Neural crest cell (in vitro differentiated cells): Measurements from ENCODE around the gene TAF6. TPM values are rescaled to one million over a fixed set of nuclear protein-coding genes. Genes with fewer than 3 reads are reported as not detected.
A peak's percentile ranks its signal among the peaks of the same experiment; 100 is the strongest.

Experiments used
- DNase-seq: peaks from one replicate; pipeline ENCODE4 v3.0.0; 2021; ENCODE audit warnings: low read depth, mixed read lengths, low spot score
- H3K27ac Mint-ChIP-seq: one replicate; pipeline ENCODE4 v1.8.0; 2021; ENCODE audit warnings: mild to moderate bottlenecking, mixed read lengths; ENCODE audit not compliant: unreplicated experiment
- H3K27me3 Mint-ChIP-seq: 2 replicates; pipeline ENCODE4 v1.8.0; 2021; ENCODE audit warnings: low read depth, mild to moderate bottlenecking, mixed read lengths
- H3K36me3 Mint-ChIP-seq: 2 replicates; pipeline ENCODE4 v1.8.0; 2021; ENCODE audit warnings: low read depth, mild to moderate bottlenecking, mixed read lengths
- H3K4me1 Mint-ChIP-seq: 2 replicates; pipeline ENCODE4 v1.8.0; 2021; ENCODE audit warnings: mixed read lengths
- H3K4me3 Mint-ChIP-seq: one replicate; pipeline ENCODE4 v1.8.0; 2021; ENCODE audit warnings: mild to moderate bottlenecking, mixed read lengths
- H3K9me3 Mint-ChIP-seq: 2 replicates; pipeline ENCODE4 v1.8.0; 2021; ENCODE audit warnings: mixed read lengths
- total RNA-seq: library from RNA; stranded (reverse); gene quantifications from 2 replicates; pipeline ENCODE4 v1.2.1, GENCODE V29; 2021
- TF ChIP-seq, protein P1 (sequence below): fragments of 200-600 bp; sonication (generic); conservative IDR thresholded peaks from 2 replicates; pipeline ENCODE4 v1.5.0; 2021; ENCODE audit warnings: antibody characterized with exemption, mild to moderate bottlenecking

TAF6 gene
- total RNA-seq, 1 donor from 2014 or later, result 88.9 TPM

DNA sequence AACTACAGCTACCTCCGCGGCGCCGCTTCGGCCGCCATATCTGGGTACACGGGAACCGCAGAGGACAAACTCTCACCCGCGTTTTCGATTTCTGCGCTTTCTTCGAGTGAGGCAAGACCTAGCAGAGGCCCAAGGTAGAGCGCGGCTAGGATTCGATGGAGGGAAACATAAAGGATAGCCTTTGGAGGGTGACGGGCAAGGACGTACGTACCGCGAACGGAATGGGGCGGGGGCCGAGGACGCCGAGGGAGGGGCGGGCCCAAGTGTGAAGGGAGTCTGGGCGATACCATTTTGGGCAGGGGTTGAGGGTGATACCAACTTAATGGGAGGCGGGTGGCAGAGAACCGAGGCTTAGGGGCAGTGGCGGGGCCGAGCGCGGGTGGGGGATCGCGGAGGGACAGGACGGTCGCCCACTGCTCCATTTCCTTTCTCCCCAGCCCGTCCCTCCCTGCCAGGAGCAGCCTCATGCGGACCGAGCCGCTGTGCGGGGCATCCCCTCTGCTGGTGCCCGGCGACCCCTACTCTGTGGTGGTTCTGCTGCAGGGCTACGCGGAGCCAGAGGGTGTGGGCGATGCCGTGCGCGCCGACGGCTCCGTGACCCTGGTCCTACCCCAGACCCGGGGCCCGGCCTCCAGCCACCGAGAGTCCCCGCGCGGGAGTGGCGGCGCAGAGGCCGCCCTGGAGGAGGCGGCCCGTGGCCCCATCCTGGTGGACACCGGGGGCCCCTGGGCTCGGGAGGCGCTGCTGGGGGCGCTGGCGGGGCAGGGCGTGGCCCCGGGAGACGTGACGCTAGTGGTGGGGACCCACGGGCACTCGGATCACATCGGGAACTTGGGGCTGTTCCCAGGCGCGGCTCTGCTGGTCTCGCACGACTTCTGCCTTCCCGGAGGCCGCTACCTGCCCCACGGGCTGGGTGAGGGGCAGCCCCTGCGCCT is 8.0 kb upstream of the TAF6 start, which contains the start of gene MBLAC1:
Gene MBLAC1 (plus strand): TSS at position 37 of the 935 bp plus-strand sequence. CDS start 429 bp downstream, at position 466.
- TF ChIP-seq, protein P1, sequence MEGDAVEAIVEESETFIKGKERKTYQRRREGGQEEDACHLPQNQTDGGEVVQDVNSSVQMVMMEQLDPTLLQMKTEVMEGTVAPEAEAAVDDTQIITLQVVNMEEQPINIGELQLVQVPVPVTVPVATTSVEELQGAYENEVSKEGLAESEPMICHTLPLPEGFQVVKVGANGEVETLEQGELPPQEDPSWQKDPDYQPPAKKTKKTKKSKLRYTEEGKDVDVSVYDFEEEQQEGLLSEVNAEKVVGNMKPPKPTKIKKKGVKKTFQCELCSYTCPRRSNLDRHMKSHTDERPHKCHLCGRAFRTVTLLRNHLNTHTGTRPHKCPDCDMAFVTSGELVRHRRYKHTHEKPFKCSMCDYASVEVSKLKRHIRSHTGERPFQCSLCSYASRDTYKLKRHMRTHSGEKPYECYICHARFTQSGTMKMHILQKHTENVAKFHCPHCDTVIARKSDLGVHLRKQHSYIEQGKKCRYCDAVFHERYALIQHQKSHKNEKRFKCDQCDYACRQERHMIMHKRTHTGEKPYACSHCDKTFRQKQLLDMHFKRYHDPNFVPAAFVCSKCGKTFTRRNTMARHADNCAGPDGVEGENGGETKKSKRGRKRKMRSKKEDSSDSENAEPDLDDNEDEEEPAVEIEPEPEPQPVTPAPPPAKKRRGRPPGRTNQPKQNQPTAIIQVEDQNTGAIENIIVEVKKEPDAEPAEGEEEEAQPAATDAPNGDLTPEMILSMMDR, result peak; percentile 13
- Mint-ChIP-seq H3K36me3 (no peaks in the 10 kb centered on the region), H3K4me1 (peaks cover 29% of the 10 kb centered on the region), H3K27me3 (peaks cover 13% of the 10 kb centered on the region), H3K9me3 (no peaks in the 10 kb centered on the region), H3K4me3 (peak within 1 kb of the TSS; percentile 100), H3K27ac (peak within 1 kb of the TSS; percentile 100)
- peak; percentile 96 for DNase-seq

DNA sequence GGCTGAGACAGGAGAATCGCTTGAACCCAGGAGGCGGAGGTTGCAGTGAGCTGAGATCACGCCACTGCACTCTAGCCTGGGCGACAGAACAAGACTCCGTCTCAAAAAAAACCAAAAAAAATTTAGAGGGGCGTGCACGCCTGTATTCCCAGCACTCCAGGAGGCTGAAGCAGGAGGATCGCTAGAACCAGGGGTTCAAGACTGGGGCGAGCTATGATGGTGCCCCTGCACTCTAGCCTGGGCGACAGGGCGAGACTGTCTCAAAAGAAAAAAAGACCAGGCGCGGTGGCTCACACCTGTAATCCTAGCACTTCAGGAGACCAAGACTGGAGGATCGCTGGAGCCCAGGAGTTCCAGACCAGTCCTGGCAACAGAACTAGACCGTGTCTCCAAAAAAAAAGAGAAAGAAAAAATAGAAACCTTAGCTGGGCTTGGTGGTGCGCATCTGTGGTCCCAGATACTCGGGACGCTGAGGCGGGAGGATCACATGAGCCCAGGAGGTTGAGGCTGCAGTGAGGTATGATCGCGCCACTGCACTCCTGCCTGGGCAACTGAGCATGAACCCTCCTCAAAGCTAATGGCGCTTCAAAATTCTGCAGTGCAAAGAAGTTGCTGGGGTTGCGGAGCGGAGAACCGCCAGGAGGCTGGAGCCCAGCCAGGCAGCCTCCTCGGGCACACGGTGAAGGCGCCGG is 7.2 kb upstream of the TAF6 start:
- Mint-ChIP-seq H3K36me3 (no peaks in the 10 kb centered on the region), H3K9me3 (no peaks in the 10 kb centered on the region), H3K27ac (peak overlapping the region; percentile 100), H3K4me1 (peaks cover 32% of the 10 kb centered on the region), H3K27me3 (peaks cover 13% of the 10 kb centered on the region), H3K4me3 (peak overlapping the region; percentile 100)
- no peak for DNase-seq
- TF ChIP-seq, protein P1, result peak; percentile 22

DNA sequence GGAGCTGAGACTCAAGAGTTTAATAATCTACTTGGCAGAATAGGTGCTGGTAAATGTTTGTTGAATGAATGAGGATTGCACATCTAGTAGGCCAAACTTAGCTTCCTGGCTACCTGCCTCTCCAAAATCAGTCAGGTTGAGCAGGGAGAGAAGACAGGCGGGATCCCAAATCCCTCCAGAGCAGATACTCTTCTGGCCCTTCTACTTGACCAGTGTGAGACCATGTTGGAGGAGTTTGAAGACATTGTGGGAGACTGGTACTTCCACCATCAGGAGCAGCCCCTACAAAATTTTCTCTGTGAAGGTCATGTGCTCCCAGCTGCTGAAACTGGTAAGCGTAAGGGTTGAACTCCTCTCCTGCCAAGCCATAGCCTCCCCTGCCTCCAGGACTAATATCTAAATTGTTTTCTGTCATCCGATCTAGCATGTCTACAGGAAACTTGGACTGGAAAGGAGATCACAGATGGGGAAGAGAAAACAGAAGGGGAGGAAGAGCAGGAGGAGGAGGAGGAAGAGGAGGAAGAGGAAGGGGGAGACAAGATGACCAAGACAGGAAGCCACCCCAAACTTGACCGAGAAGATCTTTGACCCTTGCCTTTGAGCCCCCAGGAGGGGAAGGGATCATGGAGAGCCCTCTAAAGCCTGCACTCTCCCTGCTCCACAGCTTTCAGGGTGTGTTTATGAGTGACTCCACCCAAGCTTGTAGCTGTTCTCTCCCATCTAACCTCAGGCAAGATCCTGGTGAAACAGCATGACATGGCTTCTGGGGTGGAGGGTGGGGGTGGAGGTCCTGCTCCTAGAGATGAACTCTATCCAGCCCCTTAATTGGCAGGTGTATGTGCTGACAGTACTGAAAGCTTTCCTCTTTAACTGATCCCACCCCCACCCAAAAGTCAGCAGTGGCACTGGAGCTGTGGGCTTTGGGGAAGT is 5.4 kb upstream of the TAF6 start:
- Mint-ChIP-seq H3K27me3 (peaks cover 12% of the 10 kb centered on the region), H3K9me3 (no peaks in the 10 kb centered on the region), H3K36me3 (no peaks in the 10 kb centered on the region), H3K27ac (no peak overlapping the region), H3K4me3 (peak overlapping the region; percentile 100), H3K4me1 (peaks cover 44% of the 10 kb centered on the region)
- no peak for DNase-seq
- TF ChIP-seq, protein P1, result no peak

DNA sequence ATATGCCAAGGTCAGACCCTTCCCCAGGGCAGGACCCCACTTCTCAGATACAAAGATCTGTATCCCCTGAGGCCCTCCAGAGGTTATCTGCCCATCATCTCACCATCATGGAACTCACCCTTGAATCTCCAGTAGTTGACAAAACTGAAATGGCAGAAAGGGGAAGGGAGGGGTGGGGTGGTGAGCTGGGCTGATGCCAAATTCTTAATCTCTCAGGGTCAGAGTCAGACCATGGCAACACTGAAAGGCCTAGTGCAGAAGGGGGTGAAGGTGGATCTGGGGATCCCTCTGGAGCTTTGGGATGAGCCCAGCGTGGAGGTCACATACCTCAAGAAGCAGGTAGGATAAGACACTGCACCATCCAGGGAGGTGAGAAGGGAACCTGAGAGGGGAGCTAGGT is 3.4 kb upstream of the TAF6 start:
- H3K27me3 Mint-ChIP-seq, result peaks cover 4% of the 10 kb centered on the region
- peak overlapping the region; percentile 88 for H3K4me3 Mint-ChIP-seq
- no peaks in the 10 kb centered on the region for H3K36me3 Mint-ChIP-seq
- H3K4me1 Mint-ChIP-seq, result peaks cover 49% of the 10 kb centered on the region
- H3K27ac Mint-ChIP-seq, result peak overlapping the region; percentile 50
- DNase-seq, result no peak
- no peaks in the 10 kb centered on the region for H3K9me3 Mint-ChIP-seq
- TF ChIP-seq, protein P1, result no peak

DNA sequence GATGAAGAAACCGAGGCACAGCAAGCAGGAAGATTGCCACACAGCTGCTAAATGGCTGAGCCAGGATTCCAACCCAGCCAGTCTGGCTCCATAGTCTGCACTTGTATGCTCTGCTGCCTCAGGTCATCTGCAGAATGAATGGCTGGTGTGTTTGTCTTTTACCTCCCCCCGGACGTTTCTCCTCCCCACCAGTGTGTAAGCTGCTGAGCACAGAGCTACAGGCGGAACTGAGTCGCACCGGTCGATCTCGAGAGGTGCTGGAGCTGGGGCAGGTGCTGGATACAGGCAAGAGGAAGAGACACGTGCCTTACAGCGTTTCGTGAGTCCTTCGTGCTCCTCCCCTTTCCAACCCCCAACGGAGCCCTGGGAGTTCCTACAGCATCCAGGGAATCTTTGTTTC is 2.9 kb upstream of the TAF6 start:
- no peak for DNase-seq

More for the DNA sequence above, 2.9 kb upstream of the TAF6 start:
- Mint-ChIP-seq H3K27me3 (peaks cover 4% of the 10 kb centered on the region), H3K9me3 (no peaks in the 10 kb centered on the region), H3K4me3 (peak overlapping the region; percentile 88), H3K36me3 (no peaks in the 10 kb centered on the region), H3K27ac (peak overlapping the region; percentile 50), H3K4me1 (peaks cover 49% of the 10 kb centered on the region)
- TF ChIP-seq, protein P1, result no peak
